GM18870 (cell line): ENCODE results near the gene KANSL2.
"Not testable (repeated sequence)": the region's sequence is repeated elsewhere in the genome, so short reads cannot be mapped to it uniquely, and the experiment has no call there.

ENCODE experiments used
- ATAC-seq: cut with Tn5 transposase; IDR thresholded peaks from one replicate; pipeline ENCODE4 v1.9.1; 2021; ENCODE audit warnings: moderate library complexity; ENCODE audit not compliant: unreplicated experiment

Gene KANSL2

GRCh38 chr12:48686037-48686595 lies 4.1 kb upstream of the KANSL2 start:
- no peak for ATAC-seq

- ATAC-seq = no peak
These were observed 1.5 kb upstream of the KANSL2 start for GRCh38 chr12:48683534-48683933.

- ATAC-seq = no peak
These were observed 889 bp upstream of the KANSL2 start for GRCh38 chr12:48682927-48683326.

- ATAC-seq = not testable (repeated sequence)
These were observed 481 bp upstream of the KANSL2 start for GRCh38 chr12:48682533-48682905.

GRCh38 chr12:48681399-48681709 lies 684 bp downstream of the KANSL2 start:
- no peak for ATAC-seq

- ATAC-seq = no peak
These were observed 1.2 kb downstream of the KANSL2 start for GRCh38 chr12:48680861-48681260.

- no peak for ATAC-seq
These were observed 3.4 kb downstream of the KANSL2 start for GRCh38 chr12:48678551-48679185.

- ATAC-seq = no peak
These were observed 10.7 kb downstream of the KANSL2 start for GRCh38 chr12:48671231-48671856.

- ATAC-seq = no peak
These were observed 13.0 kb downstream of the KANSL2 start for GRCh38 chr12:48668996-48669395.

- no peak for ATAC-seq
These were observed 22.2 kb downstream of the KANSL2 start for GRCh38 chr12:48659863-48660262.

- no peak for ATAC-seq
These were observed 30.4 kb downstream of the KANSL2 start for GRCh38 chr12:48651681-48652080.

GRCh38 chr12:48645354-48645753 lies 36.7 kb downstream of the KANSL2 start:
- ATAC-seq = not testable (repeated sequence)

GRCh38 chr12:48643011-48643410 lies 39.0 kb downstream of the KANSL2 start:
- no peak for ATAC-seq

- ATAC-seq = not testable (repeated sequence)
These were observed 40.1 kb downstream of the KANSL2 start for GRCh38 chr12:48641752-48642555.

- ATAC-seq = no peak
These were observed 41.2 kb downstream of the KANSL2 start for GRCh38 chr12:48640854-48641253.

GRCh38 chr12:48640428-48640827 lies 41.6 kb downstream of the KANSL2 start:
- no peak for ATAC-seq

GRCh38 chr12:48631071-48631470 lies 51.0 kb downstream of the KANSL2 start:
- ATAC-seq = no peak

- ATAC-seq = no peak
These were observed 51.7 kb downstream of the KANSL2 start for GRCh38 chr12:48630346-48630745.

GRCh38 chr12:48629541-48629940 lies 52.5 kb downstream of the KANSL2 start:
- ATAC-seq = no peak

GRCh38 chr12:48627556-48627955 lies 54.5 kb downstream of the KANSL2 start:
- no peak for ATAC-seq

- not testable (repeated sequence) for ATAC-seq
These were observed 59.0 kb downstream of the KANSL2 start for GRCh38 chr12:48622997-48623396.

GRCh38 chr12:48618541-48618940 lies 63.5 kb downstream of the KANSL2 start:
- ATAC-seq = no peak
